GM18511 (cell line): ENCODE data around the gene PRKCB.
A peak's percentile ranks its signal among the peaks of the same experiment; 100 is the strongest.
"Not testable (repeated sequence)": the region's sequence is repeated elsewhere in the genome, so short reads cannot be mapped to it uniquely, and the experiment has no call there.

ENCODE experiments used
- ATAC-seq: cut with Tn5 transposase; IDR thresholded peaks from one replicate; pipeline ENCODE4 v1.9.1; 2021; ENCODE audit warnings: mild to moderate bottlenecking, moderate library complexity; ENCODE audit not compliant: unreplicated experiment

The PRKCB gene

GRCh38 chr16:23931199-23931598 lies 95.4 kb downstream of the PRKCB start:
- no peak for ATAC-seq

DNA sequence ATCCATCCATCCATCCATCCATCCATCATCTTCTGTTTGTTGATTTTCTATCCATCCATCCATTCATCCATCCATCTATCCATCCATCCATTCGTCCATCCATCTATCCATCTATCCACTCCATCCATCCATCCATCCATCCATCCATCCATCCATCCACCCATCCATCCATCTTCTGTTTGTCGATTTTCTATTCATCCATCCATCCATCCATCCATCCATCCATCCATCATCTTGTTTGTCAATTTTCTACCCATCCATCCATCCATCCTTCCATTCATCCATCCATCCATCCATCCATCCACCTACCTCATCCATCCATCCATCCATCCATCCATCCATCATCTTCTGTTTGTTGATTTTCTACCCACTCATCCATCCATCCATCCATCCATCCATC lies 97.9 kb downstream of the PRKCB start:
- ATAC-seq = not testable (repeated sequence)

- ATAC-seq = no peak
These were observed 98.9 kb downstream of the PRKCB start for GRCh38 chr16:23934610-23935236.

- no peak for ATAC-seq
These were observed 104.3 kb downstream of the PRKCB start for GRCh38 chr16:23940111-23940510.

DNA sequence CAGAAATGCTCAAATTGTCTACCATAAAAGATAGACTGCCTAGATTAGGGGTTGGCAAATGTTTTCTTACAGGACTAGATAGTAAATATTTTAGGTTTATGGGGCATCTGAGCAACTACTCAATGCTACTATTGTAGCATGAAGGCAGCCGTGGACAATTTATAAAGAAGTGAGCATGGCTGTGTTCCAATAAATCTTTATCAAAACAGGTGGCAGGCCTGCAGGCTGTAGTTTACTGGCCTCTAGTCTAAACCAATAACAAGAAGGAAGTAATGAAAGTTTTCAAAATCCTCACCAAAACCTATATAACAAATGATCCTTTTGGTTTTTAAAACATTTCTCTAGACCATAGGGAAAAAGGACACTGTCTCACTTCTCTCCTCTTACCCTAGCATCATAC lies 105.2 kb downstream of the PRKCB start:
- ATAC-seq = no peak

GRCh38 chr16:23941963-23942564 lies 106.3 kb downstream of the PRKCB start:
- ATAC-seq = no peak

DNA sequence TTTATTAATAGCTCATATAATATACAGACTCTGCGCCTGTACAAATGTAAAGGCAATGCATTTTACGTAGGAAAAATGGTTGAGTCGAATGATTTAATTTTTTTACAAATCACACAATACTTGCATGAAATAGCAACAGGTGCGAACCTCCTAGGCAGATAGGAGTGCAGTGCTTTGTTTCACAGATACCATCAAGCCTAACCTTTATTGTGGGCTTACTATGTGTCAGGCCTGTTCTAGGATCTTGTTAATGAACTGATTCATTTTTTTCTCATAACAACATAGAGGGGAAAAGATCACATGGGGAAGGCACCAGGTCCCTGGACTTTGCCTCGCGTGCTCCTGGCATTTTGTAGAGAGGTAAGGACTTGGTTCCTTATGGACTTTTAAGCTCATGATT lies 107.8 kb downstream of the PRKCB start:
- no peak for ATAC-seq

- no peak for ATAC-seq
These were observed 108.6 kb downstream of the PRKCB start for GRCh38 chr16:23944381-23944780.

- ATAC-seq = no peak
These were observed 109.5 kb downstream of the PRKCB start for GRCh38 chr16:23945243-23945642.

- ATAC-seq = no peak
These were observed 112.1 kb downstream of the PRKCB start for GRCh38 chr16:23947838-23948237.

DNA sequence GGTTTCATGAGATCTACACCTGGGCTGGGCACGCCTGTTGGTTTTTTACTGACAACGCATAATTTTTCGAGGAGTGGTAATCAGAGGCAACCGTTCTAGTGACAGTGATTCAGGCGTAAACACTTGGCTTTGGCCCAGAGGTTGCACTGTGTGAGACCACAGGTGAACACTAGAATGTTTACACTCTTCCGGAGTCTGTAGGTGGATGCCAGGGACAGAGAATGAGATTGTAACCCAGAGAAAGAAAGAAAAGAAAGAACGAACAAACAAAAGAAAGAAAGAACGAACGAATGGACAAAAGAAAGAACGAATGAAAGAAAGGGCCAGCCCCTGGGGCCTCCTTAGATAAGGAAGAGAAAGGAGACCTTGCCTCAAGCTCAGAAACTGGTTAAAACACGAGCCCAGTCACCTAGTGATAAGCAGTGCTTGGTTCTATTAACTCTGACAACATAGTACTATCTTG lies 113.2 kb downstream of the PRKCB start:
- no peak for ATAC-seq

DNA sequence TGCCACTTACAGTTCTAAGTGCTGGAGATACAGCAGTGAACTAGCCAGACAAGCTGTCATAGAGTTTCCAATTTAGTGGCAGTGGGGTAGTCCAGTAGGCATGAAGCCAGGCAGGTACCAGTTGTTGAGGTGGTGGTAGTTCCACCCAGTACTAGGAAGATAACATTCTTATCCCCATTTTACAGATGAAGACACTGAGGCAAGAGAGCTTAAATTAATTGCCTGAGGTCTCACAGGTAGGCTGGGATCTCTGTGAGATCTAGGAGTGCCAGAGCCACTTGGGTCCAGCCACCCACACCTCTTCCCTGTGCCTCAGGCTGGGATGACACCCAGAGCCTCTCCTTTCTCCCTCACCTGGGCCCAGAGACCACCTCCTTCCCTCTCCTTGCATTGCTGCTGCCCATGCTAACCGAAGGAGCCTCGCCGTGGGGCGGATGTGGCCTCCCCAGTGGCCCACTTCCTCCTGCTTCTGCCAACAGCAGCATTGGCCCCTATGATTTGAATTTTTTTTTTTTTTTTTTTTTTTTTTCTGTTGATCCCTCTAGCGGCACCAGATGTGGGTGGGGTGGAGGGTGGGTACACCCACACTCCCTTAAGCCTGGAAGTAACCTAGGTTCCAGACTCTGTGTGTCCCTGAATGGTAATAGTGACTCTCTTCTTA lies 114.0 kb downstream of the PRKCB start:
- peak; percentile 57 for ATAC-seq

DNA sequence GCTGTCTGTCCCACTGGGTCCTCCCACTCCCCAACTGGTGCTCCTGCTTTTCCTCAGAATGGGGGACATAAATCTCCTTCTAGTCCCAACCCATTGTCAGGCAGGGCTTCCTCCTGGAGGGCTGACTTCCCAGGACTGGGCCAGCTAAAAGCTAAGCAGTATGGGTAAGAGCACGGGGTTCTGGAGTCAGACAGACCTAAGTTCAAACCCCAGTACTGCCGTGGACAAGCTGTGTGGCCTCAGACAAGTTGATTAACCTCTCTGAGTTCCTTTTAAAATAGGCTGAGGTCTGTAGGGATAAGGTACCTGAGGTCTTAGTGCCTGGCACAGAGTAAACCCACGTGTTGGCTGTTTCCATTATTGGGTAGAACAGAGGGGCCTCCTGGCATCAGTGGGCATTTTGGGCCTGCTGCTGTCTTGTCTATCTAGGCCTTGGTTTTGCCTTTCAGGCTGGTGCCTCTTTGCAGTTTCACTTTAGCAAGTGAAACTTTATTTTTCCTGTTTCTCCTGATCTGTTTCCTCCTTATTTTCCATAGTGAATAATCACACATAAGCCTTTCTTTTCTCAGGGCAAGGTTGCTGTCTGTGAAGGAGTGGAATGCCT lies 114.6 kb downstream of the PRKCB start:
- ATAC-seq = no peak

DNA sequence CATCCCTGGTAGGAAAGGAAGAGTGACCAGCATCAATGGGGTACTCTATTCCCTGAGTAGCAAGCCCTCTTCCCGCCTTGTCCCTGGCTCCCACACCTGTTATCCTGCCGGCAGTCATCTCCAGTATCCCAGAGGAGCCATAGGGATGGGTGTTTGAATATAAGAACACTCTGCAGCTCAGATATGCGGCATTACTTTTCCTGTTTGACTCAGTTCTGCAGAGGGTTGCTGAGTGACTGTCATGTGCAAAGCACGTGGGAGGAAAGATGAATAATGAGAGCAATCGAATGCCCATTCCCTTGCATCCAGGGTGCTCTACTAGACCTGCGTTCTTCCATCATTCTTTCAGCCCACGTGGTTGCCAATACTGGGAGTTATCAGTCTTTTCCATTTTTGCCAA lies 115.1 kb downstream of the PRKCB start:
- no peak for ATAC-seq

DNA sequence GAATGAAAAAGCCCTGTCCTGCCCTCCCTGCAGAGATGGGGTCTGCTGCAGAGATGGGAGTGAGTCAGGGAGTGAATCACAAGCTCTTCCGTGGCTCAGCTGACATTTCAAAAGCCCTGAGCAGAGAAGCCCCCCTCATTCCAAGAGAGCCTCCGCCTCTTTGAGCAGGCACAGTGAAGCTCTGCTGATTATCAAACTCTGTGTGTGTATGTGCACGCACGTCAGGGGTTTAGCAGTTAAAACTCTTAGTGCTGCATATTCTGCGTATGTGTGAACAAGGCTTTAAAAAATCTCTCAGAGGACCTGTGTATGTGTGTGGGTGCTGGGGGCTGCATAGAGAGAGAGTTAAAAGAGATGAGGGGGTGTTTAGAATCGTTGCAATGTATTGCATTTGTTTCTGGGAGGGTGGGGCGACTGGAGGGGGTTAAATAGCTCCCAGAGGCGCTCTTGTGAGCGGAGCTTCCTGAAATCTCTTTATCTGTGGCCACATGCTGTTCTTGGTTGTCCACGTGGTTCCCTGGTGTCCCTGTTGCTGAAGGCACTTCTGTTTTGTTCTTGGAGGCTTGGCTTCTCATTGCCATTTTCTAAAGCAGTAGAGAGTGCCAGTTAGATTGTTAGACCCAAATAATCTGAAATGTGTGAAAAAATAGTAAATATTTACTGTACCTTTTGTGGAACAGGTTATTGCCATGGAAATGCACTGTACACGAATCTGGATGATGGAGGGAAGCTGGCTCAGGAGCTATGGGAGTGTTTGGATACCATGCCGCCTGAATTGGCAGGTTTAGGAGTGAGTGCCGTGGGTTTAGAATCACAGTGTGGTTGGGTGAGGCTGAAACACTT lies 116.6 kb downstream of the PRKCB start:
- no peak for ATAC-seq

- ATAC-seq = no peak
These were observed 117.2 kb downstream of the PRKCB start for GRCh38 chr16:23952971-23953300.

DNA sequence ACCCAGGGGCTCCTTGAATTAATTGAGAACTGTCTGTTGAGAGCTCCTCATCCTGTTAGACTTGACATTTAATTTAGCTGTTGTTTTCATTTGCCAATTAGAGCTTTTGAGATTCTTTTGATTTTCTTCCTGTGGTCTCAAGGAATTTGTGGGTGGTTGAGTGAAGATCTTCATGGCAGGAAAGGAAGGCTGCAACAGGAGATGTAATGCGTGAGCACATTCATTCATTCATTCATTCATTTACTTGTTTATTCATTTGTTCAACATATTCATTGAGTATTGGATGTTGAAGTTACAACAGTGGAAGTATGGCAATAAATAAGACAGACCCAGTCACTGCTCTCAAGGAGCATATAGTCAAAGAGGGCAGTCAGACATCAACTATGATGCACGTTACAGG lies 117.7 kb downstream of the PRKCB start:
- no peak for ATAC-seq

DNA sequence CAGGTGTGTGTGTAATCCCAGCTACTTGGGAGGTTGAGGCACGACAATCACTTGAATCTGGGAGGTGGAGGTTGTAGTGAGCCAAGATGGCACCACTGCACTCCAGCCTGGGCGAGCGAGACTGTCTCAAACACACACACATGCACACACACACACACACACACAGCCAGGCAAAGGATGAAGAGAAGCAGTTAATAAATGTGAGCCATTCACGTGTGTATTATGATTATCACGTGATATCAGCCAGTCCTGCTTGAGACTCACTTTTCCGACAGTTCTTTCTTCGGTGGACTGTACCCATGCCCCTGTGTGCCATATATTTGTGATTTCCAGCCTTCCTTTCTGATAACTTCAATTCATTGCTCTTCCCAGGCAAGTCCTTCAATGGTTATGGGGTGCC lies 119.3 kb downstream of the PRKCB start:
- no peak for ATAC-seq

GRCh38 chr16:23957287-23957686 lies 121.5 kb downstream of the PRKCB start:
- no peak for ATAC-seq

DNA sequence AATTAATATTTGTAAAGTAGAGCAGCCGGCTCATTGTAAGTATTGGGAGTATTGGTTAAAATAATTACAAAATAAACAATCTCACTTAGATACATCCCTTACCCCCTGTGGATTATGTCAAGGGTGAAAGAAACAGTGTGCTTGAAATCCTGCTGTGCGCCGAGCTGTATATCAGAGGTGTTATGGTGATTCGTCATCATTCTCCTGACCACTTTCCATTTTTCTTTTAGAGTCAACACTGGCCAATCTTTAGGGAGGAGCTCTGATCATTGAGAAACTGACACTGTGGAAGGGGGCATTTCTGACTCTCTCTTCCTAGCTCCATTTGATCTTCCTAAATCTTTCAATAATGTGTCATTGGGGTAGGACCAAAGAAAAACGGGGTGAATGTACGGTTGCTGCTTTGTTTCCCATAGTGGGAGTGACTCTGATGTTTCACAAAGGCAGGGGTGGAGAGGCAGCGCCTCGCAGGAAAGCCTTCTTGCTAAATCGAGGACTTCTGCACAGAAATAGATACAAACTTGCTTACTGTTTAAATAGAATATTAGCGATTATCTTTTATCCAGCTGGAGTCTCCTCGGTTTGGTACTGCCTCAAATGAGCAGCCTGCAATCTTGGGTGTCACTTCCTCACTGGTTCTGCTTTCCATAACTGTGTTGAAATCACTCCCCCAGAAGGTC lies 123.4 kb downstream of the PRKCB start:
- peak; percentile 70 for ATAC-seq

- no peak for ATAC-seq
These were observed 123.9 kb downstream of the PRKCB start for GRCh38 chr16:23959752-23960072.
